Spleen (tissue), 13 donors: Measurements from ENCODE around the gene WASF2. TPM values are rescaled to one million over a fixed set of nuclear protein-coding genes. Genes with fewer than 3 reads are reported as not detected.
"Not testable (repeated sequence)": the region's sequence is repeated elsewhere in the genome, so short reads cannot be mapped to it uniquely, and the experiment has no call there.

Source experiments
- DNase-seq: peaks from one replicate; pipeline ENCODE4 v3.0.0-alpha.2; 2020
- H3K27ac ChIP-seq, 8 donors: fragments of 200-600 bp; sonication (generic) in 7 of 8; 1 replicate in 4 of 8; 2 replicates in 4 of 8; pipeline versions ENCODE4 v1.5.0 to v1.8.0; 2016 to 2021; ENCODE audit warnings: inconsistent platforms in 4 of 8, mild to moderate bottlenecking in 4 of 8, moderate library complexity in 1 of 8
- H3K27me3 ChIP-seq, 7 donors: fragments of 200-600 bp; sonication (generic) in 6 of 7; replicated peaks in 1 of 7; 1 replicate in 4 of 7; 2 replicates in 3 of 7; pipeline versions ENCODE4 v1.5.0 to v1.8.0; 2016 to 2021; ENCODE audit warnings: inconsistent platforms in 3 of 7, mild to moderate bottlenecking in 1 of 7
- H3K36me3 ChIP-seq, 6 donors: fragments of 200-600 bp; sonication (generic) in 5 of 6; 1 replicate in 4 of 6; 2 replicates in 2 of 6; pipeline versions ENCODE4 v1.5.0 to v1.8.0; 2016 to 2021; ENCODE audit warnings: inconsistent platforms in 2 of 6
- H3K4me1 ChIP-seq, 6 donors: fragments of 200-600 bp; sonication (generic) in 5 of 6; 1 replicate in 3 of 6; 2 replicates in 3 of 6; pipeline versions ENCODE4 v1.5.0 to v1.8.0; 2016 to 2021; ENCODE audit warnings: inconsistent platforms in 3 of 6
- H3K4me3 ChIP-seq, 8 donors: fragments of 200-600 bp; sonication (generic) in 7 of 8; 1 replicate in 4 of 8; 2 replicates in 4 of 8; pipeline versions ENCODE4 v1.5.0 to v1.8.0; 2016 to 2021; ENCODE audit warnings: inconsistent platforms in 4 of 8, mild to moderate bottlenecking in 4 of 8, moderate library complexity in 2 of 8
- H3K9me3 ChIP-seq, 8 donors: fragments of 200-600 bp; sonication (generic) in 7 of 8; 1 replicate in 4 of 8; 2 replicates in 4 of 8; pipeline versions ENCODE4 v1.5.0 to v1.8.0; 2016 to 2021; ENCODE audit warnings: inconsistent platforms in 4 of 8
- CTCF ChIP-seq, 11 experiments: fragments of 200-600 bp in 7 of 11; fragments of 450-650 bp in 4 of 11; sonication (generic) in 4 of 11; IDR thresholded peaks in 8 of 11; conservative IDR thresholded peaks in 3 of 11; 1 replicate in 7 of 11; 2 replicates in 4 of 11; pipeline versions ENCODE4 v1.4.0 to v1.8.0; 2016 to 2021; ENCODE audit warnings: antibody characterized with exemption in 11 of 11, inconsistent platforms in 4 of 11, mild to moderate bottlenecking in 1 of 11
- POLR2A ChIP-seq, 3 donors: fragments of 450-650 bp; IDR thresholded peaks; one replicate each; pipeline ENCODE4 v1.5.1; 2017; ENCODE audit warnings: antibody characterized with exemption in 3 of 3, mild to moderate bottlenecking in 1 of 3
- POLR2AphosphoS5 ChIP-seq, 3 donors: sonication (generic); formaldehyde crosslinking; IDR thresholded peaks; one replicate each; pipeline ENCODE4 v1.5.1; 2017; ENCODE audit warnings: antibody characterized with exemption in 3 of 3
- WGBS, 5 donors: extraction: QIAGEN DNeasy Blood & Tissue Kit in 3 of 5; methylation state at CpG; one replicate each; pipeline versions ENCODE4 v1.1.5 to v1.1.7; 2013 to 2018; 5-methylcytosine and 5-hydroxymethylcytosine counted together
- intact Hi-C: fragments of 100-400 bp; cut with DNase I; formaldehyde crosslinking; loops from one replicate; pipeline ENCODE4 v1.15.0; 2023; ENCODE audit warnings: low total_unique reads
- long read RNA-seq, 2 donors: transcript quantifications; one replicate each; lab custom pipeline, GENCODE V29; 2026
- polyA plus RNA-seq, 3 donors: library from polyadenylated mRNA; stranded (reverse); fragments of 200-250 nt; gene quantifications; one replicate each; pipeline ENCODE4 v1.2.1, GENCODE V29; 2013
- total RNA-seq, 7 donors: library from RNA; depleted of rRNA in 3 of 7; stranded (reverse); fragments of >200 nt in 3 of 7; fragmentation: NEBNext Ultra II Directional in 4 of 7; extraction: Animal tissue kit (Norgen Biotek cat#: 25700) in 4 of 7; gene quantifications; one replicate each; pipeline versions ENCODE4 v1.1.0 to v1.2.1, GENCODE V29; 2016 to 2021
- donor health status: healthy with polysubstance abuse.
- donor health status: DM: no; HTN: no; CAD: no; lungs with moderate emphysema.
- donor health status: DM: no; HTN: no; CAD: no.
- donor health status: Bipolar disorder and iron deficiency.
- donor health status: healthy.
- donor health status: DM: no; HTN: no; CAD: no.
- donor health status: DM: yes; HTN: yes; CAD: no.

WASF2 gene
- total RNA-seq (100 to 1,000 TPM in 4 of 7 donors, 10 to 100 TPM in 3; 92.1 to 196 (median 129) TPM), polyA plus RNA-seq (10 to 100 TPM; 17.2 to 36.8 (median 23.5) TPM)
- long read RNA-seq, donor 1, full-length matches to known transcripts = 20 of 100 reads
- long read RNA-seq, donor 1, partial matches to known transcripts = 80 of 100 reads
- long read RNA-seq, donor 1, other reads (novel, unspliced or antisense) = 0 of 100 reads
- long read RNA-seq, donor 2, full-length matches to known transcripts = 16 of 66 reads
- long read RNA-seq, donor 2, partial matches to known transcripts = 50 of 66 reads
- long read RNA-seq, donor 2, other reads (novel, unspliced or antisense) = 0 of 66 reads

- Histone ChIP-seq H3K27me3 (no peaks in the 10 kb centered on the region), H3K36me3 (peaks cover 0 to 10% (median 0%) of the 10 kb centered on the region in 6 donors), H3K27ac (peak within 1 kb of the TSS; percentile 97 to 100 (median 99)), H3K4me1 (peaks cover 47 to 70% (median 62%) of the 10 kb centered on the region in 6 donors), H3K9me3 (no peaks in the 10 kb centered on the region), H3K4me3 (peak within 1 kb of the TSS; percentile 76 to 99 (median 93))
- intact Hi-C loops = loop anchor here (10.0 kb wide), 1 partner anchor 115 kb away; the partner anchor contains the start of gene AHDC1
- peak; percentile 76 to 91 (median 85) for TF ChIP-seq POLR2A (IDR thresholded peaks at IDR 0.05)
- peak; percentile 96 to 99 (median 99) for TF ChIP-seq POLR2AphosphoS5 (IDR thresholded peaks at IDR 0.05)
- peak in 4 of 11 experiments; percentile 13 to 28 (median 24) for TF ChIP-seq CTCF (IDR thresholded peaks at IDR 0.05 in 8 of 11, conservative IDR thresholded peaks at IDR 0.05 in 3 of 11)
- WGBS, 5 donors = 0 to 1% (median 1%) methylated on average over 21 to 50 of the region's 50 CpGs
- peak; percentile 97 for DNase-seq
Observed at GRCh38 chr1:27489973-27490741, at the start of gene WASF2. Gene WASF2, minus strand, starts transcription at chr1:27490167. Its CDS starts 61,277 bp downstream, at chr1:27428890.

GRCh38 chr1:27538793-27539192 is 48.8 kb upstream of the WASF2 start:
- DNase-seq = no peak
- peaks cover 6 to 80% (median 42%) of the 10 kb centered on the region in 6 donors for H3K4me1 ChIP-seq
- H3K9me3 ChIP-seq = no peaks in the 10 kb centered on the region
- TF ChIP-seq CTCF (IDR thresholded peaks at IDR 0.05 in 8 of 11, conservative IDR thresholded peaks at IDR 0.05 in 3 of 11) = no peak
- no peak for TF ChIP-seq POLR2A (IDR thresholded peaks at IDR 0.05)
- no peak for TF ChIP-seq POLR2AphosphoS5 (IDR thresholded peaks at IDR 0.05)
- peaks cover 0 to 42% (median 3%) of the 10 kb centered on the region in 6 donors for H3K36me3 ChIP-seq
- no peak overlapping the region for H3K4me3 ChIP-seq
- H3K27ac ChIP-seq = no peak overlapping the region
- H3K27me3 ChIP-seq = no peaks in the 10 kb centered on the region
- WGBS, 5 donors = 76 to 90% (median 81%) methylated on average over 3 of the region's 3 CpGs
- intact Hi-C loops = no loop called here

- DNase-seq, H3K9me3 ChIP-seq, H3K4me3 ChIP-seq, H3K27me3 ChIP-seq, intact Hi-C loops: not testable (repeated sequence)
- WGBS, 5 donors = 91 to 97% (median 94%) methylated on average over 4 of the region's 4 CpGs
- H3K27ac ChIP-seq = peak overlapping the region in 1 of 8 donors; percentile 41
- H3K36me3 ChIP-seq = peaks cover 0 to 47% (median 4%) of the 10 kb centered on the region in 6 donors
- H3K4me1 ChIP-seq = peaks cover 6 to 78% (median 39%) of the 10 kb centered on the region in 6 donors
Observed at GRCh38 chr1:27538305-27538676, 48.3 kb upstream of the WASF2 start.

GRCh38 chr1:27536767-27537166 is 46.8 kb upstream of the WASF2 start:
- no peak for DNase-seq
- no peak overlapping the region for H3K4me3 ChIP-seq
- intact Hi-C loops = no loop called here
- peak overlapping the region in 6 of 8 donors; percentile 38 to 57 (median 42) for H3K27ac ChIP-seq
- H3K27me3 ChIP-seq = no peaks in the 10 kb centered on the region
- no peaks in the 10 kb centered on the region for H3K9me3 ChIP-seq
- H3K4me1 ChIP-seq = peaks cover 0 to 66% (median 30%) of the 10 kb centered on the region in 6 donors
- peaks cover 0 to 52% (median 4%) of the 10 kb centered on the region in 6 donors for H3K36me3 ChIP-seq
- 72 to 91% (median 73%) methylated on average over 11 of the region's 11 CpGs for WGBS, 5 donors
- no peak for TF ChIP-seq CTCF (IDR thresholded peaks at IDR 0.05 in 8 of 11, conservative IDR thresholded peaks at IDR 0.05 in 3 of 11)
- peak in 1 of 3 donors; percentile 17 for TF ChIP-seq POLR2AphosphoS5 (IDR thresholded peaks at IDR 0.05)
